ENCODE measurements around the gene CASKIN1.

CASKIN1 gene

DNA sequence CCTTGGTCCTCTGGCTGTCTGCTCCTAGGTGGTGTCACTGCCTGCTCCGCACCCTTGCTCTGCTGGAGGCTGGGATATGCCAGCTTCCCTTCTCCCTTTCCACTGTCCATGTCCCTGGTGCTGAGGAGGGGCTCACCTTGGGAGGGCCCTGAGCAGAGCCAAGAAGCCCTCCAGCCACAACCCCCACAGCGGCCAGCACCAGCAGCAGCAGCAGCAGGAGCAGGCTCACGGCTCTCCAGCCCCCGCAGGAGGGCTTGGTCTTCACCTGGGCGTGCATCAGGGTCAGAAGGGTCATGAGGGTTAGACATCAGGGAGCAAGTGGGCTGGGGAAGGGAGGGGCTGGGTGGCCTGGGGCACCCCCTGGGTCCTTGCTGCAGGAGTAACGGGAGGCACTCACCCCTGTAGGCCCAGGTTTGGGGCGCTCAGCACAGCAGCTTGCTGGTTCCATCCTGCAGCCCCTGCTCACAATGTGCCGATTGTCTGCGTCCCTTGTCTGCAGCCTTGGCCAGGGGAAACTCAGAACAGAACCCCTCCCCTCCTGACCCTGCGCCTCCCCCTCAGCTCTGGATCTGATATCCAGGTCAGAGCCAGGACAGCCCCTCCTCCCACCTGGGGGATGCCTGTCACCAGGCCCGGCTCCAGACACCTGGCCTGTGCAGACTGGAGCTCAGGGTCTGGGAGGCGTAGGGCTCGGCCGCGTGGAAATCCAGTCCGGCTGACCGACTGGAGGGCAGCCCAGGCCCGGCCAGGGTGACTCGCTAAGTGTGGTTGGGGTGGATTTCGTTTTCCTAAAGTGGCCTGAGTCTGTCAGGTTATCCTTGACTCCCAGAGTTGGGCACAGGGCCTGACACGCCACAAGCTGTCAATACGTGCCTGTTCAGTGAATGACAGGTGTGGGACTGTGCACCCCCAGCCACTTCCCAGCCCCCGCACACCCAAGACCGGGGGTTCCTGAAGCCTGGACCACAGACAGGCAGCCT lies 14.3 kb upstream of the CASKIN1 start, which contains the start of gene BRICD5:
Gene BRICD5 (minus strand): TSS at position 478 of the 980 bp plus-strand sequence. CDS start 30 bp downstream, at position 448.
- Histone ChIP-seq H3K9ac (ENCODE audit: low read length in 5 of 5) (no peak within 1 kb of the TSS), H3K27ac (ENCODE audit: low read depth, low read length) (no peak within 1 kb of the TSS)

DNA sequence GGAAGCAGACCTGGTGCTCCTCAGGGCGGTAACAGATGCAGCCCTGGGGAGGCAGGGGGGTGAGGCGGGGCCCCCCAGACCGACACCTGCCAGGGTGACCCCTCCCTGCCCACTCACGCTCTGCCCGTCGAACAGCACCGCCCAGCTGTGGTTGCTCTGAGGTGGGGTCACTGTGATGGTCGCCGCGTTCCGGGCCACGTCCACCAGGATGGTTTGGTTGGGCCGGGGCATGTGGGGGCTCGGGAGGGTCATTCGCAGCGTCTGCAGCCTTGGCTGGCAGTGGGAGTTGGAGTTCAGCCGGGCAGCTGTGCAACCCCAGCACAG lies 13.6 kb upstream of the CASKIN1 start:
- Histone ChIP-seq H3K9me3 (ENCODE audit: control insufficient read depth in 5 of 5, low read length in 5 of 5) (no peaks in the 10 kb centered on the region), H3K4me1 (ENCODE audit: control insufficient read depth in 5 of 5, insufficient read depth in 5 of 5, low read length in 5 of 5) (peaks cover 10 to 41% (median 38%) of the 10 kb centered on the region in 5 donors), H3K27ac (ENCODE audit: low read depth, low read length) (no peak overlapping the region), H3K9ac (ENCODE audit: low read length in 5 of 5) (no peak overlapping the region), H3K36me3 (ENCODE audit: control insufficient read depth in 5 of 5, insufficient read depth in 5 of 5, low read length in 5 of 5) (peaks cover 0 to 48% (median 31%) of the 10 kb centered on the region in 5 donors), H3K27me3 (ENCODE audit: control insufficient read depth in 5 of 5, insufficient read depth in 4 of 5, low read length in 5 of 5) (no peaks in the 10 kb centered on the region), H3K4me3 (ENCODE audit: low read depth in 1 of 5, low read length in 5 of 5) (no peak overlapping the region)

More for the DNA sequence above, 14.3 kb upstream of the CASKIN1 start, which contains the start of gene BRICD5:
- H3K4me3 ChIP-seq (ENCODE audit: low read depth in 1 of 5, low read length in 5 of 5): no peak within 1 kb of the TSS
- no peaks in the 10 kb centered on the region for H3K27me3 ChIP-seq (ENCODE audit: control insufficient read depth in 5 of 5, insufficient read depth in 4 of 5, low read length in 5 of 5)
- H3K36me3 ChIP-seq (ENCODE audit: control insufficient read depth in 5 of 5, insufficient read depth in 5 of 5, low read length in 5 of 5): peaks cover 0 to 48% (median 31%) of the 10 kb centered on the region in 5 donors
- no peaks in the 10 kb centered on the region for H3K9me3 ChIP-seq (ENCODE audit: control insufficient read depth in 5 of 5, low read length in 5 of 5)
- H3K4me1 ChIP-seq (ENCODE audit: control insufficient read depth in 5 of 5, insufficient read depth in 5 of 5, low read length in 5 of 5): peaks cover 10 to 45% (median 37%) of the 10 kb centered on the region in 5 donors

DNA sequence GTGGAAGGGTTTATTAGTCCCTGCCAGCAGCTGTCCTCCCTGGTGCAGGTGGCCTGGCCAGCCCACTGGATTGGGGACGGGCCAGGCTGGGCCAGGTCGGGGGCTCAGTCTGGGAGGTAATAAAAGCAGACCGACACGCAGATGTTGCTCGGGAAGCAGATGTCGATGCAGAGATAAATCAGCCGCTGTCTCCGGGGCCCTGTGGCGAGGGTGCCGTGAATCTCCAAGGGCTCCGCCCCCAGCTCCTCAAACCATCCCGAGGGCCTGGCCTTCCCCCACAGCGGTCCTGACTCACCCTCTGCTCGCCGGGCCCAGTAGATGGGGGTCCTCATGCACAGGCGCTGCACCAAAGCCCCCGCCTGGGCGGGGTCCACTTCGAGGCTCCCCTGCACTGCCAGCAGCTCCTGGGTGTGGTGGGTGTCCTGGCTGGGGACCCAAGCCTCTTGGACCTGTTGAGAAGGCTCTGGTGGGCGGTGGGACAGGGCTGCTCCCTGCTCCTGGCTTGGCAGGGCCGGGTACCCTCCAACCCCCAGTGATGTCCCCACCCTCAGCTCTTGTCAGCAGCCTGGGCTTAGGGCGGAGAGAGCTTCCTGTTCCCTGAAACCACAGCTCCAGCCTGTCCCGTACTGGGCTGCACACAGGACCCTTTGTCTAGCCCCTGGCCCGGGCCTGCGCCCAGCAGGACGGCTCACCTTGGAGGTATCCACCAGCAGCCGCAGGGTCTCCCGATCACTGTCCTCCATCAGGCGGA lies 13.0 kb upstream of the CASKIN1 start:
- no peaks in the 10 kb centered on the region for H3K27me3 ChIP-seq (ENCODE audit: control insufficient read depth in 5 of 5, insufficient read depth in 4 of 5, low read length in 5 of 5)
- no peak overlapping the region for H3K4me3 ChIP-seq (ENCODE audit: low read depth in 1 of 5, low read length in 5 of 5)
- no peak overlapping the region for H3K27ac ChIP-seq (ENCODE audit: low read depth, low read length)
- H3K36me3 ChIP-seq (ENCODE audit: control insufficient read depth in 5 of 5, insufficient read depth in 5 of 5, low read length in 5 of 5): peaks cover 0 to 48% (median 31%) of the 10 kb centered on the region in 5 donors
- peaks cover 12 to 46% (median 42%) of the 10 kb centered on the region in 5 donors for H3K4me1 ChIP-seq (ENCODE audit: control insufficient read depth in 5 of 5, insufficient read depth in 5 of 5, low read length in 5 of 5)
- H3K9ac ChIP-seq (ENCODE audit: low read length in 5 of 5): no peak overlapping the region
- H3K9me3 ChIP-seq (ENCODE audit: control insufficient read depth in 5 of 5, low read length in 5 of 5): no peaks in the 10 kb centered on the region

DNA sequence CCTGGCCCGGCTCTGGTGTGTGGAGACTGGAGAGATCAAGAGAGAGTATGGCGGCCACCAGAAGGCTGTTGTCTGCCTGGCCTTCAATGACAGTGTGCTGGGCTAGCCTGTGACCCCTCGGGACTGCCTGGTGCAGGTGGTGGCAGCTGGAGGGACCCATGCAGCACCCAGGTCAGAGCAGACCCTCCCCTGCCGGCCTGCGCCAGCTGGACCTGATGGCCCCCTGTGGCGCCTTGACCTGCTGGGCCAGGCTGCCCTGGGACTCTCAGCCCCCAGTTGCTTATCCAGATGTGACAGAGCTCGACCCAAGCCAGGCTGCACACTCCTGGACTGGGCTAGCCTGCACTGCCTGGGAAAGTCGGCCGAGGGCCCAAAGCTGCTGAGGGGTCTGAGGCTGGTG lies 12.4 kb upstream of the CASKIN1 start:
- H3K27me3 ChIP-seq (ENCODE audit: control insufficient read depth in 5 of 5, insufficient read depth in 4 of 5, low read length in 5 of 5): no peaks in the 10 kb centered on the region
- no peak overlapping the region for H3K9ac ChIP-seq (ENCODE audit: low read length in 5 of 5)
- H3K4me3 ChIP-seq (ENCODE audit: low read depth in 1 of 5, low read length in 5 of 5): no peak overlapping the region
- H3K36me3 ChIP-seq (ENCODE audit: control insufficient read depth in 5 of 5, insufficient read depth in 5 of 5, low read length in 5 of 5): peaks cover 0 to 48% (median 31%) of the 10 kb centered on the region in 5 donors
- H3K9me3 ChIP-seq (ENCODE audit: control insufficient read depth in 5 of 5, low read length in 5 of 5): no peaks in the 10 kb centered on the region
- peaks cover 12 to 44% (median 37%) of the 10 kb centered on the region in 5 donors for H3K4me1 ChIP-seq (ENCODE audit: control insufficient read depth in 5 of 5, insufficient read depth in 5 of 5, low read length in 5 of 5)
- H3K27ac ChIP-seq (ENCODE audit: low read depth, low read length): no peak overlapping the region

DNA sequence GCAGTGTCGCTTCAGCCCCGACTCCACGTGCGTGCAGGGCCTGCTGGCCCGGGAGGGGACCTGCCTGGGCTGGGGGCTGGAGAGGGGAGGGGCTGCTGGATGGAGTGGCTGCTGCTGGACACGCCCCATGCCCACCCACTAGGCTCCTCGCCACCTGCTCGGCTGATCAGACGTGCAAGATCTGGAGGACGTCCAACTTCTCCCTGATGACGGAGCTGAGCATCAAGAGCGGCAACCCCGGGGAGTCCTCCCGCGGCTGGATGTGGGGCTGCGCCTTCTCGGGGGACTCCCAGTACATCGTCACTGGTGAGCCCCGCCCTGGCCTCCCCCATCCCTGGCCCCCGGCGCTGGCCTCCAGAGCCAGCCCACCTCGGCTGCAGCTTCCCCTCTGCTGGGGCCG lies 11.9 kb upstream of the CASKIN1 start:
- H3K4me1 ChIP-seq (ENCODE audit: control insufficient read depth in 5 of 5, insufficient read depth in 5 of 5, low read length in 5 of 5): peaks cover 7 to 39% (median 33%) of the 10 kb centered on the region in 5 donors
- no peaks in the 10 kb centered on the region for H3K9me3 ChIP-seq (ENCODE audit: control insufficient read depth in 5 of 5, low read length in 5 of 5)
- H3K27ac ChIP-seq (ENCODE audit: low read depth, low read length): no peak overlapping the region
- no peak overlapping the region for H3K9ac ChIP-seq (ENCODE audit: low read length in 5 of 5)
- H3K27me3 ChIP-seq (ENCODE audit: control insufficient read depth in 5 of 5, insufficient read depth in 4 of 5, low read length in 5 of 5): no peaks in the 10 kb centered on the region
- peaks cover 0 to 48% (median 31%) of the 10 kb centered on the region in 5 donors for H3K36me3 ChIP-seq (ENCODE audit: control insufficient read depth in 5 of 5, insufficient read depth in 5 of 5, low read length in 5 of 5)
- H3K4me3 ChIP-seq (ENCODE audit: low read depth in 1 of 5, low read length in 5 of 5): no peak overlapping the region

- H3K4me1 ChIP-seq (ENCODE audit: control insufficient read depth in 5 of 5, insufficient read depth in 5 of 5, low read length in 5 of 5): peaks cover 7 to 35% (median 28%) of the 10 kb centered on the region in 5 donors
- H3K27ac ChIP-seq (ENCODE audit: low read depth, low read length): no peak overlapping the region
- peaks cover 0 to 48% (median 31%) of the 10 kb centered on the region in 5 donors for H3K36me3 ChIP-seq (ENCODE audit: control insufficient read depth in 5 of 5, insufficient read depth in 5 of 5, low read length in 5 of 5)
- no peak overlapping the region for H3K9ac ChIP-seq (ENCODE audit: low read length in 5 of 5)
- no peaks in the 10 kb centered on the region for H3K9me3 ChIP-seq (ENCODE audit: control insufficient read depth in 5 of 5, low read length in 5 of 5)
- no peaks in the 10 kb centered on the region for H3K27me3 ChIP-seq (ENCODE audit: control insufficient read depth in 5 of 5, insufficient read depth in 4 of 5, low read length in 5 of 5)
- H3K4me3 ChIP-seq (ENCODE audit: low read depth in 1 of 5, low read length in 5 of 5): no peak overlapping the region
Measured at GRCh38 chr16:2207872-2208271, 11.5 kb upstream of the CASKIN1 start.

- Histone ChIP-seq H3K27me3 (ENCODE audit: control insufficient read depth in 5 of 5, insufficient read depth in 4 of 5, low read length in 5 of 5) (no peaks in the 10 kb centered on the region), H3K27ac (ENCODE audit: low read depth, low read length) (no peak overlapping the region), H3K4me1 (ENCODE audit: control insufficient read depth in 5 of 5, insufficient read depth in 5 of 5, low read length in 5 of 5) (peaks cover 6 to 25% (median 21%) of the 10 kb centered on the region in 5 donors), H3K9me3 (ENCODE audit: control insufficient read depth in 5 of 5, low read length in 5 of 5) (no peaks in the 10 kb centered on the region), H3K4me3 (ENCODE audit: low read depth in 1 of 5, low read length in 5 of 5) (no peak overlapping the region), H3K36me3 (ENCODE audit: control insufficient read depth in 5 of 5, insufficient read depth in 5 of 5, low read length in 5 of 5) (peaks cover 0 to 40% (median 31%) of the 10 kb centered on the region in 5 donors), H3K9ac (ENCODE audit: low read length in 5 of 5) (no peak overlapping the region)
Measured at GRCh38 chr16:2206780-2207433, 10.5 kb upstream of the CASKIN1 start.

DNA sequence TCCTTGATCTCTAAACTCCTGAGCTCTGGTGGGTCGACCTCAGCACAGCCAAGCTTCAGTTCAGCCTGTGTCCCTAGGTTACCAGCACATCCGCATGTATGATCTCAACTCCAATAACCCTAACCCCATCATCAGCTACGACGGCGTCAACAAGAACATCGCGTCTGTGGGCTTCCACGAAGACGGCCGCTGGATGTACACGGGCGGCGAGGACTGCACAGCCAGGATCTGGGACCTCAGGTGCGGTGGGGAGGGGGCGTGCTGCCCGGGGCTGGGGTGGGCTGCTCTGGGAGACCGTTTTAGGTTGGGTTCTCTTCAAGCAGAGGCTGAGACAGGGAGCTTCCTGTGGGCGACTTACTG lies 10.0 kb upstream of the CASKIN1 start:
- H3K9me3 ChIP-seq (ENCODE audit: control insufficient read depth in 5 of 5, low read length in 5 of 5): no peaks in the 10 kb centered on the region
- peak overlapping the region; percentile 57 to 98 (median 91) for H3K4me3 ChIP-seq (ENCODE audit: low read depth in 1 of 5, low read length in 5 of 5)
- H3K4me1 ChIP-seq (ENCODE audit: control insufficient read depth in 5 of 5, insufficient read depth in 5 of 5, low read length in 5 of 5): peaks cover 6 to 22% (median 21%) of the 10 kb centered on the region in 5 donors
- H3K9ac ChIP-seq (ENCODE audit: low read length in 5 of 5): peak overlapping the region in 3 of 5 donors; percentile 56 to 95 (median 93)
- H3K27me3 ChIP-seq (ENCODE audit: control insufficient read depth in 5 of 5, insufficient read depth in 4 of 5, low read length in 5 of 5): no peaks in the 10 kb centered on the region
- H3K27ac ChIP-seq (ENCODE audit: low read depth, low read length): no peak overlapping the region
- H3K36me3 ChIP-seq (ENCODE audit: control insufficient read depth in 5 of 5, insufficient read depth in 5 of 5, low read length in 5 of 5): peaks cover 0 to 40% (median 31%) of the 10 kb centered on the region in 5 donors

- Histone ChIP-seq H3K27me3 (ENCODE audit: control insufficient read depth in 5 of 5, insufficient read depth in 4 of 5, low read length in 5 of 5) (no peaks in the 10 kb centered on the region), H3K9ac (ENCODE audit: low read length in 5 of 5) (peak overlapping the region in 4 of 5 donors; percentile 56 to 95 (median 94)), H3K9me3 (ENCODE audit: control insufficient read depth in 5 of 5, low read length in 5 of 5) (no peaks in the 10 kb centered on the region), H3K36me3 (ENCODE audit: control insufficient read depth in 5 of 5, insufficient read depth in 5 of 5, low read length in 5 of 5) (peaks cover 0 to 40% (median 31%) of the 10 kb centered on the region in 5 donors), H3K4me1 (ENCODE audit: control insufficient read depth in 5 of 5, insufficient read depth in 5 of 5, low read length in 5 of 5) (peaks cover 6 to 22% (median 21%) of the 10 kb centered on the region in 5 donors), H3K4me3 (ENCODE audit: low read depth in 1 of 5, low read length in 5 of 5) (peak overlapping the region; percentile 66 to 98 (median 91)), H3K27ac (ENCODE audit: low read depth, low read length) (peak overlapping the region; percentile 84)
Measured at GRCh38 chr16:2205967-2206313, 9.5 kb upstream of the CASKIN1 start.
